GM15510 (cell line): ENCODE measurements around the gene MAD1L1.
A peak's percentile ranks its signal among the peaks of the same experiment; 100 is the strongest.

Experiments used
- POLR2A ChIP-seq: IDR thresholded peaks from 3 replicates; pipeline ENCODE4 v1.6.1; 2011; ENCODE audit warnings: borderline replicate concordance; ENCODE audit not compliant: insufficient read length; ENCODE audit errors: extremely low read depth

Gene MAD1L1

GRCh38 chr7:2232766-2233520 is at the start of gene MAD1L1:
TSS of gene MAD1L1 (minus strand) at chr7:2232945. CDS start at chr7:2230133, 2,812 bp downstream.
- TF ChIP-seq POLR2A: peak; percentile 85

GRCh38 chr7:2282185-2282751 is 49.5 kb upstream of the MAD1L1 start:
- TF ChIP-seq POLR2A: no peak

GRCh38 chr7:2281541-2281940 is 48.8 kb upstream of the MAD1L1 start:
- TF ChIP-seq POLR2A: no peak

- TF ChIP-seq POLR2A: no peak
Measured at GRCh38 chr7:2280424-2280823, 47.7 kb upstream of the MAD1L1 start.

- TF ChIP-seq POLR2A: no peak
Measured at GRCh38 chr7:2279896-2280295, 47.2 kb upstream of the MAD1L1 start.

GRCh38 chr7:2278026-2278425 is 45.3 kb upstream of the MAD1L1 start:
- no peak for TF ChIP-seq POLR2A

GRCh38 chr7:2276107-2276506 is 43.4 kb upstream of the MAD1L1 start:
- TF ChIP-seq POLR2A: no peak

- TF ChIP-seq POLR2A: no peak
Measured at GRCh38 chr7:2275101-2275500, 42.4 kb upstream of the MAD1L1 start.

- no peak for TF ChIP-seq POLR2A
Measured at GRCh38 chr7:2274666-2275065, 41.9 kb upstream of the MAD1L1 start.

- TF ChIP-seq POLR2A: no peak
Measured at GRCh38 chr7:2273866-2274265, 41.1 kb upstream of the MAD1L1 start.

- TF ChIP-seq POLR2A: no peak
Measured at GRCh38 chr7:2272031-2272430, 39.3 kb upstream of the MAD1L1 start.

GRCh38 chr7:2271273-2272026 is 38.7 kb upstream of the MAD1L1 start:
- TF ChIP-seq POLR2A: no peak

- no peak for TF ChIP-seq POLR2A
Measured at GRCh38 chr7:2270495-2270894, 37.8 kb upstream of the MAD1L1 start.

- no peak for TF ChIP-seq POLR2A
Measured at GRCh38 chr7:2269991-2270460, 37.3 kb upstream of the MAD1L1 start.

- TF ChIP-seq POLR2A: no peak
Measured at GRCh38 chr7:2266911-2267310, 34.2 kb upstream of the MAD1L1 start.

GRCh38 chr7:2264158-2264557 is 31.4 kb upstream of the MAD1L1 start:
- no peak for TF ChIP-seq POLR2A

- no peak for TF ChIP-seq POLR2A
Measured at GRCh38 chr7:2263176-2263575, 30.4 kb upstream of the MAD1L1 start.

- no peak for TF ChIP-seq POLR2A
Measured at GRCh38 chr7:2261611-2262010, 28.9 kb upstream of the MAD1L1 start.
